GM12874 (cell line): Measurements from ENCODE around the gene DIP2B.

Experiments used
- CTCF ChIP-seq: IDR thresholded peaks from 2 replicates; pipeline ENCODE4 v1.5.1; 2011; ENCODE audit warnings: low read depth, mild to moderate bottlenecking, control low read depth, low read length, moderate library complexity; ENCODE audit not compliant: insufficient read depth

The DIP2B gene

GRCh38 chr12:50572760-50573159 is 68.0 kb downstream of the DIP2B start:
- no peak for TF ChIP-seq CTCF

- no peak for TF ChIP-seq CTCF
Observed at GRCh38 chr12:50573271-50573670, 68.5 kb downstream of the DIP2B start.

GRCh38 chr12:50574601-50575348 is 70.0 kb downstream of the DIP2B start:
- no peak for TF ChIP-seq CTCF

GRCh38 chr12:50579757-50580267 is 75.0 kb downstream of the DIP2B start:
- no peak for TF ChIP-seq CTCF

GRCh38 chr12:50580436-50580835 is 75.7 kb downstream of the DIP2B start:
- no peak for TF ChIP-seq CTCF

- no peak for TF ChIP-seq CTCF
Observed at GRCh38 chr12:50581226-50582184, 76.7 kb downstream of the DIP2B start.

GRCh38 chr12:50584135-50584534 is 79.3 kb downstream of the DIP2B start:
- no peak for TF ChIP-seq CTCF
